Stimulated activated CD8-positive, alpha-beta memory T cell treated with anti-CD3 and anti-CD28 coated beads, Interleukin-4, amount 100 ng/mL, for 24 hours (primary cell): ENCODE data around the gene NLRP12.
"Not testable (repeated sequence)": the region's sequence is repeated elsewhere in the genome, so short reads cannot be mapped to it uniquely, and the experiment has no call there.

Source experiments
- DNase-seq: peaks from one replicate; pipeline ENCODE4 v3.0.0-alpha.2; 2020; ENCODE audit warnings: low read depth

Gene NLRP12, protein sequence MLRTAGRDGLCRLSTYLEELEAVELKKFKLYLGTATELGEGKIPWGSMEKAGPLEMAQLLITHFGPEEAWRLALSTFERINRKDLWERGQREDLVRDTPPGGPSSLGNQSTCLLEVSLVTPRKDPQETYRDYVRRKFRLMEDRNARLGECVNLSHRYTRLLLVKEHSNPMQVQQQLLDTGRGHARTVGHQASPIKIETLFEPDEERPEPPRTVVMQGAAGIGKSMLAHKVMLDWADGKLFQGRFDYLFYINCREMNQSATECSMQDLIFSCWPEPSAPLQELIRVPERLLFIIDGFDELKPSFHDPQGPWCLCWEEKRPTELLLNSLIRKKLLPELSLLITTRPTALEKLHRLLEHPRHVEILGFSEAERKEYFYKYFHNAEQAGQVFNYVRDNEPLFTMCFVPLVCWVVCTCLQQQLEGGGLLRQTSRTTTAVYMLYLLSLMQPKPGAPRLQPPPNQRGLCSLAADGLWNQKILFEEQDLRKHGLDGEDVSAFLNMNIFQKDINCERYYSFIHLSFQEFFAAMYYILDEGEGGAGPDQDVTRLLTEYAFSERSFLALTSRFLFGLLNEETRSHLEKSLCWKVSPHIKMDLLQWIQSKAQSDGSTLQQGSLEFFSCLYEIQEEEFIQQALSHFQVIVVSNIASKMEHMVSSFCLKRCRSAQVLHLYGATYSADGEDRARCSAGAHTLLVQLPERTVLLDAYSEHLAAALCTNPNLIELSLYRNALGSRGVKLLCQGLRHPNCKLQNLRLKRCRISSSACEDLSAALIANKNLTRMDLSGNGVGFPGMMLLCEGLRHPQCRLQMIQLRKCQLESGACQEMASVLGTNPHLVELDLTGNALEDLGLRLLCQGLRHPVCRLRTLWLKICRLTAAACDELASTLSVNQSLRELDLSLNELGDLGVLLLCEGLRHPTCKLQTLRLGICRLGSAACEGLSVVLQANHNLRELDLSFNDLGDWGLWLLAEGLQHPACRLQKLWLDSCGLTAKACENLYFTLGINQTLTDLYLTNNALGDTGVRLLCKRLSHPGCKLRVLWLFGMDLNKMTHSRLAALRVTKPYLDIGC

DNA sequence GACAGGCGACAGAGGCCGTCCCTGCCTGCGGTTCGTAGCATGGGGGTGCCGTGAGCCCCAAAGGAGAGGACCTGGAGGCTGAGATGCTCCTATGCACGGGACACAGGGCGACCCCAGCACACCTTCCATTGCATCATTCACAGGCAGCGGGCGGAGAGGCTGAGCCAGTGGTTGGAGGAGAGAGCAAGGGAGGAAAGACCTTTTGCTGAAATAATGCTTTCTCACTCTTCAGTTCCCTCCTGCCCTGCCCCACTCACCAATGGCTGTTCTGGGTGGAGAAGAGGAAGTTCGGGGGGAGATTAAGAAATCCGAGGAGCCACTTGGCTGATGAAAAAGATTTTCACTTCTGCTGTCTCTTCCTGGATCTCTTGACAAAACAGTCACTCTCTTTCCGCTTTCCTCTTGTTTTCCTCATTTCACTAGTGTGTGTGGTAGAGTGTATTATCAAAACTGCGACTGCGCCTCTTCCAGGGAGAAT lies at the start of gene NLRP12:
TSS of gene NLRP12 (minus strand) at position 181 of the 478 bp plus-strand sequence. CDS start at position 41, 140 bp downstream.
- DNase-seq: no peak

DNA sequence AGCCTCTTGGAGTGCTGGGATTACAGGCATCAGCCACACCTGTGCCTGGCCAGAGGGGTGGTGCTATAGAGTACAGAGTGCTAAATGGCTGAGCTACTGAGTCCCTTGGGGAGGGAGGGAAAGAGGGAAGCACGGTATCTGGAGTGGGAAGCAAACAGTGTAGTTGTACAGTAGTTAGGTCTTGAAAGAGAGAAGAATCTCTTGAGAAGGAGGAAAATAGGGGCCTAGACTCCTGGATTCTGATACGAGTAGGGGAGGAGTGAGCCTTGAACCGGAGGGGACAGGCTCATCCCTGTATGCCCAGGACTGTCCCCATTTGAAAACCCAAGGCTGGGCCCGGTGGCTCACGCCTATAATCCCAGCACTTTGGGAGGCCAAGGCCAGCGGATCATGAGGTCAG lies 48.6 kb upstream of the NLRP12 start:
- no peak for DNase-seq

DNA sequence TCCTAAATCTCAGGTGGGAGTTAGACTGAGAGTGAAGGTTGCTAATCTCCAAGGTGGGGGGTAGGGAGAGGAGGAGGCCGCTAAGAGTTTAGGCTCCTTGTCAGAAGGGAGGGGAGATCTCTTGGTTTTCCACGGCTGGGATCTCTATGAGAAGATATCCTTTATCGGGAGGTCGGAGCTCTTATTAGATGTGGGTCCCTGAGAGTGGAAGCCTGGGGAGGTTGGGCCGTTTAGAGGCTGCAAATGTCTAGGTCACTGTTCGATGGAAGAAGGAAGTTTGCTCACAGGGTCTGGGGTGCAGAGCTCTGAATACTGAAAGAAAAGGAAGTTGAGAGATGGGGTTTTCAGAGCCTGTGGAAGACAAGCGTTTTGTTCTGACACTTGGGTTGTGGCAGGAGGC lies 47.3 kb upstream of the NLRP12 start:
- DNase-seq: no peak

DNA sequence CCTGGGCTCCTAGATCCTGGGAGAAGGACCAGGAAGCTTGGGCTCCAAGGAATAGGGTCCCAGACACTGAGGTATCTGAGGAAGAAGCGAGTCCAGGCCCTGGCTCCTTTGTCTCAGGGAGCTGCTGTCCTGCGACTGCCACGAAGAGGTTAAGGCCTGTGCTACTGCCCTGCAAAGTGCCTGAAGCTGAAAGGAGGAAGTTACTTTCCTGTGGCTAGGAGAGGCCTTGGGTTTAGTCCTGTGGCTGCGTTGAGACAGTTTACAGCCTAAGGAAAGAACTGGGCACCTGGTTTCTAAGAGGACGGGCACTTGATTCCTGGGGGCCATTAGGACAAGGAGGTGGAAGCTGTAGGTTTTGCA lies 46.4 kb upstream of the NLRP12 start:
- no peak for DNase-seq

DNA sequence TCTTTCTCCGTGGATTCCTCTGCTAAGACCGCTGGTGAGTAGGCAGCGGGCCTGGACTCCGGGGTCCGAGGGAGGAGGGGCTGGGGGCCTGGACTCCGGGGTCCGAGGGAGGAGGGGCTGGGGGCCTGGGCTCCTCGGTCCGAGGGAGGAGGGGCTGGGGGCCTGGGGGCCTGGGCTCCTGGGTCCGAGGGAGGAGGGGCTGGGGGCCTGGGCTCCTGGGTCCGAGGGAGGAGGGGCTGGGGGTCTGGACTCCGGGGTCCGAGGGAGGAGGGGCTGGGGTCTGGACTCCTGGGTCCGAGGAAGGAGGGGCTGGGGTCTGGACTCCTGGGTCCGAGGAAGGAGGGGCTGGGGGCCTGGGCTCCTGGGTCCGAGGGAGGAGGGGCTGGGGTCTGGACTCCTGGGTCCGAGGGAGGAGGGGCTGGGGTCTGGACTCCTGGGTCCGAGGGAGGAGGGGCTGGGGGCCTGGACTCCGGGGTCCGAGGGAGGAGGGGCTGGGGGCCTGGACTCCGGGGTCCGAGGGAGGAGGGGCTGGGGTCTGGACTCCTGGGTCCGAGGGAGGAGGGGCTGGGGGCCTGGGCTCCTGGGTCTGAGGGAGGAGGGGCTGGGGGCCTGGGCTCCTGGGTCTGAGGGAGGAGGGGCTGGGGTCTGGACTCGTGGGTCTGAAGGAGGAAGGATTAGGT lies 45.8 kb upstream of the NLRP12 start:
- DNase-seq: not testable (repeated sequence)

DNA sequence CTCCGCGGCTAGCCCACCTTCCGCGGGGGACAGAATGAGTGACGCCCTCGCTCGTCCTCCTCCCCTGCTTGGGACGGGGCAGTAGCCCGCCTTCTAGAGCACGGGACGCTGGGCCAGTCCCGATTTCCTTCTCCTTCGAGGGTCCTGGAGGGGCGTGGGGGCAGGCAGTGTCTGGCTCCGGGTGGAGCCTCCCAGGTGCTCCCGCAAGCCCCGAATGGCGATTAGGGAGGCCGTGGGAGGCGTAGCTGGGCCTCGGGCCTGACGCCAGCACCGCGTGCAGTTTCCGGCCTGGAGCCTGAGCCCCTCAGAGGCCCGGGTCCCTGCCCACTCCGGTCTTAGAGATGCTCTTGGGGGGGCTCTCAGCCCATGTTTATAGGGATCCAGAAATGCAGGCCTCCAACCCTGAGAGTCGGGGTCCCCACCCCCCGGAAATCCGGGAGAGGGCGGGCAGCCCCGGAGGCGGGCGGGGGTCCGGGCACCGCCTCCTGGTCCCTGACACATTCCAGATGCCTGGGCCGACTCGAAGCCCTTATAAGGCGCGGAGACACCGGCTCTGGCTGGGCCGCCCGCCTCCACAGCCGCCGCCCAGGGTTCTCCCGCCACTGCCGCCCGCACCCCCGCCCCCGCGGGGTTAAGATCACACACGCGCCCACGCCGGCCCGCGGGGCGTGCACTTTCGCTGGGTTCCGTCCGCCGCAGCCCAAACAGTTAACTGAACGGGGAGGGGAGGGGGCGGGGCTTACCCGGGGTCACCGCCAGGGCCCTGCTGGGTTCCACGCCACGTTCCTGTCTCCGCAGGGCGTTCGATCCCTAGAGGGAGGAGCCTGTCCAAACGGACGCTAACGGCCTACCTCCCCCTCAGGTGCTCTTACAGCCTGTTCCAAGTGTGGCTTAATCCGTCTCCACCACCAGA lies 45.0 kb upstream of the NLRP12 start:
- peak; percentile 76 for DNase-seq

DNA sequence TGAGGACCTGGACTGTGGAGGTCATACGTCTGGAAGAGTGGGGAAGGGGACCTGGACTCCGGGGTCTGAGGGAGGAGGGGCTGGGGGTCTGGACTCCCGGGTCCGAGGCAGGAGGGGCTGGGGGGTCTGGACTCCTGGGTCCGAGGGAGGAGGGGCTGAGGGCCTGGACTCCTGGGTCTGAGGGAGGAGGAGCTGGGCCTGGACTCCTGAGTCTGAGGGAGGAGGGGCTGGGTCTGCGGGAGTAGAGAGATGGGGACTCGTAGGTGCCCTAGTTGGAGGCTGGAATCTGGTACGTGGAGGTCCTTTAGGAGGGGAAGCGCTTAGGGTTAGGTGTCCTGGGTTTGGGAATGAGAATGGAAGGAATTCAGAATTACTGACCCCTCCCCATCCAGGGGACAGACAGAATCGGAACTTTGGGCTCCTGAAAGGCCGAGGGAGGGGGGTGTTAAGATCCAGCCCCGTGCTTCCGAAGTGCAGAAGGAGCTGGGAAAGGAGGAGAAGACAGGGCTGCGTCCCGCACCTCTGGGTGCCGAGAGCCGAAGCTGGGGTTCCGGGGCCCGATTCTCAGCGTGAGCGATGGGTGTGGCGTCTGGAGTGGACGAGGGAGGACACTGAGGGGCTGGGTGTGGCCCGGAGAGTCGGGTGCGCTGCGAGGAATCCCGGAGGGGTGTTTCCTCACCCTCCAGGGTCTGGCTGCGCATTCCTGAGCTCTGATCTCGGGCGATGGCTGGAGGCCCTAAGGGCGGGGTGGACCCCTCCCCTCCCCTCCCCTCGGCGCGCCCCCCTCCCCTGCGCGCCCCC lies 44.2 kb upstream of the NLRP12 start:
- no peak for DNase-seq

DNA sequence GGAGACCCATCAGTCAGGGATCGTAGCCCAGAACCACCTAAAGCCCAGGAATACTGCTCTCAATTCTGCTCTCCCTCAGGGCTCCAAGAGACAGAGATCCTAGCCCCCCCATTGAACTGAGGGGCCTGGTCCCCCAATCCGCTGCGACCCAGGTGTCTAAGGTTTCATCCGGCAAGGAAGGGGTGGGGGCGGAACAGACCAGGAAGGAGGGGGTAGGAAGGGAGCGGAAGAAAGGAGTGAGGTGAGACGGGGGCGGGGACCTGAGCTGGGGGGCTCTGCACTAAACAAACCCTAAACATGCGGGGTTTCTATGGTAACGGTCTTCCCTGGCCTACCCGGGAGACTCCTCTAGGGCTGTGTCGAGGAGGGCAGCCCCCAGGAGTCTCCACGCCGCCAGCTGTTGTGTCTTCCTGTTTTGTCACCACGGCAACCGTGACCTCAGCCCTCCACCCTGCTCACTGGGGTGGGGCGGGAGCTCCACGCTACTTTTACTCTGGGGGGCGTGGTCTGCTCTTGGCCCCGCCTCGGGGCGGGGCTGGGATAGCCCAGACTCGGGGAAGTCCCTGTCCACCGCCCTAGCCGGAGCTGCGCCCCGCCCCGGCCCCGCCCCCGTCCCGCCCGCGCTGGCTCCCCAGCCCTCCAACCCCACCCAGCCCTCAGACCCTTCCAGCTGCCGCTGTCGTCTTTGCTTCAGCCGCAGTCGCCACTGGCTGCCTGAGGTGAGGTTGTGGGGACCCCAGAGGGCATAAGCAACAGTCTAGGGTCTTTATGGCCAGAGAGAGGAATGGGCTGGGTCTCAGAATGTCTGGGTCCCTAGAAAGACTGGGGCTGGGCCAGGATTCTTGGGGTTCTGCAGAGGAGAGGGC lies 43.3 kb upstream of the NLRP12 start, which contains the start of gene MYADM:
TSS of gene MYADM (plus strand) at position 659 of the 866 bp plus-strand sequence. CDS start 5,647 bp downstream, outside the sequence.
- peak; percentile 98 for DNase-seq

DNA sequence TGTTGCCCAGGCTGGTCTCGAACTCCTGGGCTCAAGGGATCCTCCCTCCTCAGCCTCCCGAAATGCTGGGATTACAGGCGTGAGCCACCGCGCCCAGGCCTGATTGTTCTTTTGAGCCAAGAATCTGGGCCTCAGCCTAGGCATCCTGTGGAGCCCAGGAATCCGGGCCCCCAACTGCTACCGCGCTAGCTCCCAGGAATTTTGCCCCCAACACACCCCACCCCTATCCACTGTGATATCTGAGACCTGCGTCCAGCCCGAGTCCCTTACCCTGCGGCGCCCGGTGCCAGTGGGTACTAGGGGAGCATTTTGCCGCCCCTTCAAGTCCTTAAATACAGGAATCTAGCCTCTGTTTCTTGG lies 42.7 kb upstream of the NLRP12 start:
- no peak for DNase-seq

DNA sequence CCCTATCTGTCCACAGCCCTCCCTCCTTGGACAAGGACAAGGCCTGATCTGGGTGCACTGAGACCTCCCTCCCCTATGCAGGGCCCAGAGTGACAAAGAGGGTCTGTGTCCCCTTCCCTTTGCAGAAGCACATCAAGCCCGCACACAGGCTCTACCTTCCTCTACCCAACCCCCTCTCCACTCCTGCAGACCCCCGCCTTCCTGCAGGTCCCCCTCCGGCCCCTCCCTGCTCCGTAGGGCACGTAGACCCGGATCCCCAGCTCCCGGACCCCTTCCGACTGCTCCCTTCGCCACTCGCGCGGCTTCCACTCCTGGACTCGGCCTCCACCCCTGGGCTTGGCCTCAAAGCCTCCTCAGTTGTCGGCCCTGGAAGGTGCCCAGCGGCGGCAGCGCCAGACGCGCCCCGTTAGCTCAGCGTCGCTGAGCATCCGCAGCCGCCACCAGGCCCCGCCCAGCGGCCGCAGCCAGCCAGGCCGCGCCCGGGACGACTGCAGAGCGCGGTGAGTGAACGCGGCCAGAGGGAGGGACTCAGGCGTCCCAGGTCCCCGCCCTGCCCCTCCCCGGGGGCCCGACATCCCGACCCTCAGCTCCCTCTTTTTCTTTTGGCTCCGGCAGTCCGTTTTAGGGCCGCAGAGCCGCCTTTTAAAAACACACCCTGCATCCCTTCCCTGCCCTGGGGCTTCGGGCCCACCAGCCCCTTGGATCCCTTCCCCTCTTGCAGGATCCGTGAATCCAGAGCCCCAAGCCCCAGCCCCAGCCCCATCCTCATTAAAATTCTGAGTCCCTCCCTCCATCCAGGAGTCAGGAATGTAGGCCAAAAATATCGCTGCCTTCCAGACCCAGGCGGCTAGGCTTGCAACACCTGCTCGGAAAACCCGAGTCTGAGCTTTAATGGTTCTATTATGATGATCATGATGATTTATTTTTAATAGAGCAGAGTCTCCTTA lies 42.1 kb upstream of the NLRP12 start:
- peak; percentile 43 for DNase-seq

DNA sequence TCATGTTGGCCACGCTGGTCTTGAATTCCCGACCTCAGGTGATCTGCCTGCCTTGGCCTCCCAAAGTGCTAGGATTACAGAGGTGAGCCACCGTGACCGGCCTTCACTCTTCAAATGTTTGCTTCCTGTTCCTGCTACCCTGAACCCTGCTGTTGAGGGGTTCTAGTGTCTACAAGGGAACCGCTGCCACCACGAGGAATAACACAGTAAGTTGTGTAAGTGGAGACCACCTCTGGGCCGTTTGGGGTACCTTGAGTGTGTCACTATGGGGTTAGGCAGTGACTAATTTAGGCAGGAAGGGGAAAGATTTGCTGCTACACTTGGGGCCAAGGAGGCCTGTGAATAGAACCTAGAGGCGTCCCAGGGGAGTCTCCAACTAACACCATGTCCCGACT lies 41.4 kb upstream of the NLRP12 start:
- no peak for DNase-seq

DNA sequence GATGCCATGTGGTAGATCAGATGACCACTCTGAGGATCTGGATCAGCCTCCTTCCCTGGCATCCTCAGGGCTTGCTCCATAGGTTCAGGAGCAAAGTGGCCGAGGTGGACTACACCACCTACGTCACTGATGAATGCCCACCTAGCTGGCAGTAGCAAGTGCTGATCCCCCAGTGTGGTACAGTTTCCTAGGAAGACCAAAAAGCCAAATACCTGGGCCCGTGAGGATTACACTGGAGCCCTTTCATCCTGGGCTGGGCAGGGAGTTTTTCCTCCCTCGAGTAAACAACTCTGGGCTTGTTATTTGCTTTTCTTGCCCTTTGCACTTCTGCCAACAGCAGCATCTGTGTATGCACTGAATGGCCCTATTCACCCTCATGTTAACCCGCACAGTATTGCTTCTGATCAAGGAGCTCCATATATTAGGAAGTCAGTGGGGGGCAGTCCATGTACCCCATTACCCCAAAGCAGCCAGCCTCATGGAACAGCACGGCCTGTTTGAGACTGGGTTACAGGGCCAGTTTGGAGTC lies 40.3 kb upstream of the NLRP12 start:
- no peak for DNase-seq

DNA sequence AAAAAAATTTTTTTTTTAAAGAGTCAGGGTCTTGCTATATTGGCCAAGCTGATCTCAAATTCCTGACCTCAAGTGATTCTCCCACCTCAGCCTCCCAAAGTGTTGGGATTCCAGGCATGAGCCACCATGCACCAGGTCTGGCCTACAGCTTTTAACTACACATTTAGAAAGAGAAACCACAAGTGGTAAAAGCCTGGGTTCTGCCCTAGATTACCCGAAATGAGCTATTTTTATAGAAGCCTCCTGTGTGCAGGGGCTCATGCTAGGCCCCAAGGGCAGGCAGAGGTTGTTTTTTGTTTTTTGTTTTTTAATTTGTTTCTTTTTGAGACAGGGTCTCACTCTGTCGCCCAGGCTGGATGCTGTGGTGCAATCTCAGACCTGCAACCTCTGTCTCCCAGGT lies 29.6 kb upstream of the NLRP12 start:
- no peak for DNase-seq

DNA sequence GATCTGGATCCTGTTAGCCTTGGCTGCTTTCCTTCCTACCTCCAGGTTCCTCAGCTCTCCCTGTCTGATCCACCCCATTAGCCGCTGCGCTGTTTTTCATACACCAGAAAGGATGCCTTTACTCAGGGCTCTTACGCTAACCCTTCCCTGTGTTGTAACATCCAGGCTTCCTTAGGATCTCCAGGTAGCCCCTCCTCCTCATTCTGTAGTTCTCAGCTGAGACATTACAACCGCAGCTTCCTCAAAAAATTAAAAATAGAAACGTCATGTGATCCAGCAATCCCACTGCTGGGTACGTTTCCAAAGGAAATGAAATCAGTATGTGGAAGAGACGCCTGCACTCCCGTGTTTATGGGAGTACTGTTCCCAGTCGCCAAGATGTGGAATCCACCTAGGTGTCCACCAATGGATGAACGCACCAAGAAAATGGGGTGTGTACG lies 25.1 kb upstream of the NLRP12 start:
- DNase-seq: no peak

DNA sequence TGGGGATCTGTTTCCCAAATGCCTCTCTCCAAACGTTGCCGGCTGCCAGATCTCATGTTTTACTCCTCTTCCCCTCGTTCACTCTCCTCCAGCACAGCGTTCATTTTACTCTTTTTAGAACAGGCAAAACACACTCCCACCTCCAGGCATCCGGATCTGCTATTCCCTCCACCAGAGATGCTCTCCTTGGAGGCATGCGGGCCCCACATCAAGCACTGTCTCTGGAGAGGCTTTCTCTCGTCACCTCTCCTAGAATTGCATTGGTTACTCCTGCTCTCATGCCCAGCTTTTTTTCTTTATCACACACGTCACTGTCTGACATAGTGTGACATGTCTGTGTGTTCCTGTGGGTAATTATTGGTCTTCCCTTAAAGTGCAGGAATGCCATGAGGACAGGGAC lies 23.4 kb upstream of the NLRP12 start:
- DNase-seq: no peak

DNA sequence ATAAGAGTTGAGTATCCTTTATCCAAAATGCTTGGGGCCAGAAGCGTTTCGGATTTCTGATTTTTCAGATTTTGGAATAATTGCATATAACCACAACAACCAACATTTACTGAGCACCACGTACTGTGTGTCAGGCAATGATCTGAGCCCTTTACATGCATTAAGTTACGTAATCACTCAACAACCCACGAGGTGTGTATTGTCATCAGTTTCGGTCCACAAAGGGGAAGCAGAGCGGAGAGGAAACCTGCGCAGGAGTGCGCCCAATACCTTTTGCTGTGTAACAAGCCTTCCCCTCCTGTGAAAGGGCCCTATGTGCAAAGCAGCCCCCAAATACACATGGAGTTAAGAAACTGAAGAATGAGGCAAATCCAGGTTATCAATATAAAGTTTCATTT lies 20.7 kb upstream of the NLRP12 start:
- no peak for DNase-seq

DNA sequence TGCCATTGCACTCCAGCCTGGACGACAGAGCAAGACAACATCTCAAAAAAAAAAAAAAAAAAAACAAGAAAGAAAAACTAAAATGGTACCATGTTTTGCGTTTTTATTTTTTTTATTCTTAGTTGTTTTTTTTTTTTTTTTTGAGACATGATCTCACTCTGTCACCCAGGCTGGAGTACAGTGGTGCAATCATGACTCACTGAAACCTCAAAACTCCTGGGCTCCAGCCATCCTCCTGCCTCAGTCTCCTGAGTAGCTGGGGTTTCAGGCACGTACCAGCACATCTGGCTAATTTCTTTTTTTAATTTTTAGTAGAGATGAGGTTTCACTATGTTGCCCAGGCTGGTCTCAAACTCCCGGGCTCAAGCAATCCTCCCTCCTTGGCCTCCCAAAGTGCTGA lies 16.8 kb upstream of the NLRP12 start:
- DNase-seq: not testable (repeated sequence)

DNA sequence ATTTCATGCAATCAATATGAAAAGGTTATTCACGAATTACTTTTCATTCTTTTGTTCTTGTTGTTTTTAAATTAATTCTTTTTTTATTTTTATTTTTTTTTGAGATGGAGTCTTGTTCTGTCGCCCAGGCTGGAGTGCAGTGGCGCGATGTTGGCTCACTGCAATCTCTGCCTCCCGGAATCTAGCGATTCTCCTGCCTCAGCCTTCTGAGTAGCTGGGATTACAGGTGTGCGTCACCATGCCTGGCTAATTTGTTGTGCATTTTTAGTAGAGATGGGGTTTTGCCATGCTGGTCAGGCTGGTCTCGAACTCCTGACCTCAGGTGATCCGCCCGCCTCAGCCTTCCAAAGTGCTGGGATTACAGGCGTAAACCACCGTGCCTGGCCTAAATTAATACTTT lies 16.1 kb upstream of the NLRP12 start:
- not testable (repeated sequence) for DNase-seq
